ENCODE measurements around the gene GRAMD4. TPM values are rescaled to one million over a fixed set of nuclear protein-coding genes. Genes with fewer than 3 reads are reported as not detected.

The GRAMD4 gene
- polyA plus RNA-seq (2011; rRNA removed) (7.5 and 8.2 TPM in 2 replicates), polyA minus RNA-seq (2011; rRNA and poly(A)+ RNA removed) (17.2 and 22.4 TPM in 2 replicates)

GRCh38 chr22:46619830-46620501, at the start of gene GRAMD4:
GRAMD4 (plus strand) TSS chr22:46620386; CDS start chr22:46626800, 6,414 bp downstream.
- CTCF ChIA-PET, result no interaction called here
- no peaks in the 10 kb centered on the region for H3K27me3 ChIP-seq (ENCODE audit: control insufficient read depth, insufficient read depth, low read length)

GRCh38 chr22:46571642-46572250, 48.4 kb upstream of the GRAMD4 start:
- ChIA-PET CTCF (no interaction called here), POLR2A (no interaction called here)
- H3K27ac ChIP-seq (ENCODE audit: low read depth, low read length), result no peak overlapping the region
- H3K4me3 ChIP-seq (ENCODE audit: low read depth, low read length), result no peak overlapping the region
- peaks cover 8% of the 10 kb centered on the region for H3K27me3 ChIP-seq (ENCODE audit: control insufficient read depth, insufficient read depth, low read length)
- TF ChIP-seq CTCF (IDR thresholded peaks at IDR 0.05; ENCODE audit: low read depth, low read length), result no peak
- peaks cover 19% of the 10 kb centered on the region for H3K9me3 ChIP-seq (ENCODE audit: control insufficient read depth, insufficient read depth, low read length)
- no peak for DNase-seq (ENCODE audit: low read depth, low spot score)

More at GRCh38 chr22:46619830-46620501, at the start of gene GRAMD4:
- no peak within 1 kb of the TSS for H3K27ac ChIP-seq (ENCODE audit: low read depth, low read length)
- DNase-seq (ENCODE audit: low read depth, low spot score), result no peak
- POLR2A ChIA-PET, result no interaction called here
- no peak for TF ChIP-seq CTCF (IDR thresholded peaks at IDR 0.05; ENCODE audit: low read depth, low read length)
- H3K9me3 ChIP-seq (ENCODE audit: control insufficient read depth, insufficient read depth, low read length), result no peaks in the 10 kb centered on the region; the same call in 1 of the 2 replicates
- no peak within 1 kb of the TSS for H3K4me3 ChIP-seq (ENCODE audit: low read depth, low read length)

- no peak for TF ChIP-seq CTCF (IDR thresholded peaks at IDR 0.05; ENCODE audit: low read depth, low read length)
- CTCF ChIA-PET, result no interaction called here
- no peak overlapping the region for H3K27ac ChIP-seq (ENCODE audit: low read depth, low read length)
- POLR2A ChIA-PET, result no interaction called here
- no peak overlapping the region for H3K4me3 ChIP-seq (ENCODE audit: low read depth, low read length)
- no peak for DNase-seq (ENCODE audit: low read depth, low spot score)
- H3K9me3 ChIP-seq (ENCODE audit: control insufficient read depth, insufficient read depth, low read length), result peaks cover 19% of the 10 kb centered on the region
- H3K27me3 ChIP-seq (ENCODE audit: control insufficient read depth, insufficient read depth, low read length), result peaks cover 12% of the 10 kb centered on the region
These were observed 47.0 kb upstream of the GRAMD4 start for GRCh38 chr22:46572911-46573780.

- no peak for TF ChIP-seq CTCF (IDR thresholded peaks at IDR 0.05; ENCODE audit: low read depth, low read length)
- peaks cover 12% of the 10 kb centered on the region for H3K27me3 ChIP-seq (ENCODE audit: control insufficient read depth, insufficient read depth, low read length)
- CTCF ChIA-PET, result no interaction called here
- H3K27ac ChIP-seq (ENCODE audit: low read depth, low read length), result no peak overlapping the region
- POLR2A ChIA-PET, result no interaction called here
- no peak overlapping the region for H3K4me3 ChIP-seq (ENCODE audit: low read depth, low read length)
- DNase-seq (ENCODE audit: low read depth, low spot score), result no peak
- peaks cover 19% of the 10 kb centered on the region for H3K9me3 ChIP-seq (ENCODE audit: control insufficient read depth, insufficient read depth, low read length)
These were observed 46.3 kb upstream of the GRAMD4 start for GRCh38 chr22:46573781-46574437.

Measured in AG04450 (cell line).